ENCODE measurements around the gene CPNE5.
A peak's percentile ranks its signal among the peaks of the same experiment; 100 is the strongest.

The CPNE5 gene

GRCh38 chr6:36884610-36885009, 45.4 kb upstream of the CPNE5 start:
- Histone ChIP-seq H3K27me3 (no peaks in the 10 kb centered on the region), H3K9me3 (no peaks in the 10 kb centered on the region), H3K27ac (peak overlapping the region in 1 of 2 donors; percentile 89), H3K36me3 (no peaks in the 10 kb centered on the region), H3K4me1 (peaks cover 0 to 25% (median 17%) of the 10 kb centered on the region in 4 donors), H3K4me3 (no peak overlapping the region)
- no peak for TF ChIP-seq CTCF (IDR thresholded peaks at IDR 0.05)
- DNase-seq: no peak
- intact Hi-C loops (cut with DNase I; ENCODE audit: low total_unique reads): loop anchor here (5.0 to 10.0 kb wide), 3 partner anchors 98 to 290 kb away; partner anchors contain the start of gene PIM1

- H3K36me3 ChIP-seq: peaks cover 0 to 11% (median 0%) of the 10 kb centered on the region in 3 donors
- H3K4me3 ChIP-seq: peak overlapping the region; percentile 81 to 84
- H3K27me3 ChIP-seq: no peaks in the 10 kb centered on the region
- H3K4me1 ChIP-seq: peaks cover 0 to 16% (median 4%) of the 10 kb centered on the region in 4 donors
- H3K9me3 ChIP-seq: no peaks in the 10 kb centered on the region
- DNase-seq: no peak
- no peak for TF ChIP-seq CTCF (IDR thresholded peaks at IDR 0.05)
- H3K27ac ChIP-seq: peak overlapping the region; percentile 77 to 81
- intact Hi-C loops (cut with DNase I; ENCODE audit: low total_unique reads): no loop called here
These were observed 36.0 kb upstream of the CPNE5 start for GRCh38 chr6:36875250-36875633.

GRCh38 chr6:36874443-36875249, 35.4 kb upstream of the CPNE5 start, which contains the start of gene PPIL1:
TSS of gene PPIL1 (minus strand) at chr6:36874803. CDS start at chr6:36874772, 31 bp downstream.
- Histone ChIP-seq H3K4me3 (peak within 1 kb of the TSS; percentile 81 to 84), H3K9me3 (no peaks in the 10 kb centered on the region), H3K4me1 (peaks cover 0 to 16% (median 4%) of the 10 kb centered on the region in 4 donors), H3K27ac (peak within 1 kb of the TSS; percentile 77 to 81), H3K27me3 (no peaks in the 10 kb centered on the region), H3K36me3 (peaks cover 0 to 17% (median 0%) of the 10 kb centered on the region in 3 donors)
- TF ChIP-seq CTCF (IDR thresholded peaks at IDR 0.05): no peak
- DNase-seq: peak; percentile 75 to 87
- intact Hi-C loops (cut with DNase I; ENCODE audit: low total_unique reads): no loop called here

- H3K9me3 ChIP-seq: no peaks in the 10 kb centered on the region
- intact Hi-C loops (cut with DNase I; ENCODE audit: low total_unique reads): no loop called here
- peak overlapping the region; percentile 81 to 84 for H3K4me3 ChIP-seq
- no peak for TF ChIP-seq CTCF (IDR thresholded peaks at IDR 0.05)
- peaks cover 0 to 25% (median 7%) of the 10 kb centered on the region in 3 donors for H3K36me3 ChIP-seq
- H3K27me3 ChIP-seq: no peaks in the 10 kb centered on the region
- no peak for DNase-seq
- peak overlapping the region in 1 of 2 donors; percentile 81 for H3K27ac ChIP-seq
- H3K4me1 ChIP-seq: peaks cover 0 to 16% (median 4%) of the 10 kb centered on the region in 4 donors
These were observed 34.6 kb upstream of the CPNE5 start for GRCh38 chr6:36873612-36874442.

GRCh38 chr6:36873115-36873514, 33.9 kb upstream of the CPNE5 start:
- Histone ChIP-seq H3K27me3 (no peaks in the 10 kb centered on the region), H3K27ac (no peak overlapping the region), H3K9me3 (no peaks in the 10 kb centered on the region), H3K36me3 (peaks cover 0 to 28% (median 7%) of the 10 kb centered on the region in 3 donors), H3K4me1 (peaks cover 0 to 16% (median 4%) of the 10 kb centered on the region in 4 donors), H3K4me3 (no peak overlapping the region)
- no peak for DNase-seq
- intact Hi-C loops (cut with DNase I; ENCODE audit: low total_unique reads): no loop called here
- TF ChIP-seq CTCF (IDR thresholded peaks at IDR 0.05): no peak

Measured in tibial artery (tissue), 4 donors.